Omental fat pad (tissue), 4 donors: Measurements from ENCODE around the gene SPTBN5. TPM values are rescaled to one million over a fixed set of nuclear protein-coding genes. Genes with fewer than 3 reads are reported as not detected.

ENCODE experiments used
- ATAC-seq: fragments of 150-250 bp; one replicate; pipeline ENCODE4 v1.9.1; 2016; ENCODE audit warnings: mild to moderate bottlenecking, moderate library complexity; ENCODE audit not compliant: low FRiP score
- DNase-seq: peaks from one replicate; pipeline ENCODE4 v3.0.0-alpha.2; 2019; ENCODE audit warnings: low spot score
- total RNA-seq, 4 donors: library from RNA; depleted of rRNA; stranded (reverse); fragments of >200 nt; gene quantifications; one replicate each; pipeline ENCODE4 v1.1.0, GENCODE V29; 2016
- TF ChIP-seq, protein P1 (sequence below), 3 donors: fragments of 450-650 bp; IDR thresholded peaks; one replicate each; pipeline ENCODE4 v1.5.1; 2016 to 2017; ENCODE audit warnings: antibody characterized with exemption in 3 of 3, mild to moderate bottlenecking in 3 of 3, moderate library complexity in 2 of 3

Gene SPTBN5
- total RNA-seq, 4 donors from 2014 or later = 0.19 to 3.8 (median 1.8) TPM

DNA sequence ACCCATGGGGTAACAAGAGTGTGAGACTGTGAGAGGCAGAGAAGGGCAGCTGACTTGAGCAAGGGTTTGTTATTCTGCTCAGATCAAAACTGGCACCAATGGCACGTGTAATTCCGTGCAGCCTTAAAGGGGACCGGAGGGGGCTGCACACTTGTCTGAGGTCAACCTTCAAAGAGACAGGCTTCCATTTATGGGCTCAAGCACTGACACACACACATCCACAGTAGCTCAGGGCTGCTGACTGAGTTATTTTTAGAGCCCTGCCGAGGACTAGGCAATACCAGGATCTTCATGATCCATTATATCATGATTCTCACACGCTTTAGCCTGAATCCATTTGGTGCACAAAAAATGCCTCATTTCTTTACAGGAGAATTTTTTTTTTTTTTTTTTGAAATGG lies 20.6 kb upstream of the SPTBN5 start:
- DNase-seq (no peak), ATAC-seq (no peak)
- TF ChIP-seq, protein P1, sequence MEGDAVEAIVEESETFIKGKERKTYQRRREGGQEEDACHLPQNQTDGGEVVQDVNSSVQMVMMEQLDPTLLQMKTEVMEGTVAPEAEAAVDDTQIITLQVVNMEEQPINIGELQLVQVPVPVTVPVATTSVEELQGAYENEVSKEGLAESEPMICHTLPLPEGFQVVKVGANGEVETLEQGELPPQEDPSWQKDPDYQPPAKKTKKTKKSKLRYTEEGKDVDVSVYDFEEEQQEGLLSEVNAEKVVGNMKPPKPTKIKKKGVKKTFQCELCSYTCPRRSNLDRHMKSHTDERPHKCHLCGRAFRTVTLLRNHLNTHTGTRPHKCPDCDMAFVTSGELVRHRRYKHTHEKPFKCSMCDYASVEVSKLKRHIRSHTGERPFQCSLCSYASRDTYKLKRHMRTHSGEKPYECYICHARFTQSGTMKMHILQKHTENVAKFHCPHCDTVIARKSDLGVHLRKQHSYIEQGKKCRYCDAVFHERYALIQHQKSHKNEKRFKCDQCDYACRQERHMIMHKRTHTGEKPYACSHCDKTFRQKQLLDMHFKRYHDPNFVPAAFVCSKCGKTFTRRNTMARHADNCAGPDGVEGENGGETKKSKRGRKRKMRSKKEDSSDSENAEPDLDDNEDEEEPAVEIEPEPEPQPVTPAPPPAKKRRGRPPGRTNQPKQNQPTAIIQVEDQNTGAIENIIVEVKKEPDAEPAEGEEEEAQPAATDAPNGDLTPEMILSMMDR (IDR thresholded peaks at IDR 0.05) = no peak

DNA sequence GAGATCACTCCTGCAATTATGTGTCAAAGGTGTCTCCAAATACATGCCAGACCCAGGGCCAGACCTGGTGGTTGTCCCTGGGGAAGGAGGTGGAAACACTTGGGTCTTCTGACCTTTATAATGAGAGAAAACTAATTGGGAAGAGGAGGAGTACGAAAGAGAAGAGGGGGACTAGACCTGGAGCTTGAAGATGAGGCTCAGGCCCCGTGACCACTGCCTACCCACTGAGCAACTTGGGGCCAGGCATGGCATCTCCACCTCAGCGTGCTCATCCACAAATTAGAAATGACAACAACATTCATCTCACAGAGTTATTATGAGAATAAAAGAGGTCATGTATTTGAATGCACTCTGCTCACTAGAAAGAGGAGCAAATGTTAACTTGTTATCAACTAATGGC lies 19.4 kb upstream of the SPTBN5 start:
- ATAC-seq (no peak), DNase-seq (no peak)
- TF ChIP-seq, protein P1 (IDR thresholded peaks at IDR 0.05) = no peak

DNA sequence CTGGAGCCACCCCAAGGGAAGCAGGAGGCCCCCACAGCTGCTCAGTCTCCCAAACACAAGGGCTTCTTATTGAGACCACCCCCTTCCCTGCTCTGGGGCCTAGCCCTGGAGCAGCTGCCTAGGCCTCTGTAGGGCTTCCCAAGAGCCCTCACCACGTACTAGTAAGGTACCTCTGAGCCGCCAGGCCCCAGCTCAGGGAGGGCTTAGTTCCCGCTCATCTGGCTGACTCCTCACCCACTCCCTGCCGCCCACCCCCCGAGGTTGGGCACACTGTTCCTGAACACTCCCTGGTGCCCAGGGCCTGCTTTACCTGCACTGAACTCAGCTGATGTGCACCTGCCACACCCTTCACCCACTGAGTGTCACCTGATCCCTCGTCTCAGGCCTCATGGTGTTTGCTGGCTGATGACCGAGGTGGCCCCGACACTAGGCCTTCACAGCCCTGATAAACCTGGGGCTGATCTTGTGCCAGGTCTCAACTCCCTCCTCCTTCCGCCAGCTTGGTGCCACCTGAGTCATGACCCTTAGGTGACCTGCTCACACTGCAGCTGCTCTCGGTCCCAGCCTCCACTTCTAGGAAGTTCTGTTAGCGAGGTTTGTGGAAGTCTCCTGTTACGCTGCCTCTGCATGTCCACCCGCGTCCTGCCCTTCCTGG lies 18.0 kb upstream of the SPTBN5 start:
- no peak for DNase-seq
- ATAC-seq = no peak
- TF ChIP-seq, protein P1 (IDR thresholded peaks at IDR 0.05) = no peak

DNA sequence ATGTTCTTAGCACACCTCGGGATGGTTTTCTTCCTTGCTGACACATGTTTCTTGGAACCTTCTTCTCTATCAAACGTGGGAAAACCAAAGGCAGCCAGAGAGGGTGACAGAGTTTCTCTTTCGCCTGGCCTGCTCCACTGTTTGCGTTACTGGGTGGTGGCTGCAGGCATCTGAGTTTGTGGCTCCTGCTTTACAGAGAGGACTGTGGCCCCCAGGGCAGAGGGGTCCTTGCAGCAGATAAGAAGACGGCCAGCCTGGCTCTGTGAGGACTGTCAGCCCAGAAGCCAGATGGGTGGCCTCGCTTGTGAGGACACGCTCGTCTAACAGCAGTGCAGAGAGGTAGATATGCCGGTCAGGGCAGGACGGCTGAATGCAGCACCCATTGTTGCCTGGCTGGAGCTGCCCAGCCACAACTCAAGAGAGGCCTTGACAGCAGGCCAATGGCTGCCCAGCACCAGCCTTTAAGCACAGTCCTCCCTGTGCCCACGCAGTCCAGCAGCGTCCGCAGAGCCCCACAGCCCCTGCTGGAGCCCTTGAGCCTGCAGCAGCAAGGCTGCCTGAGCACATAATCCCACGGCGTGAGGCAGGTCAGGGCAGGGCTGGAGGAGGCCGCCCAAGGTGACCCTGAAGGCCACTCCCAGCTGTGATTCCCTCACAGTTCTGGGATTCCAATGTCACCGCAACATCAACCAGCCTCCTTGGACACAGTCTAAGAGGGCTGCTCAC lies 15.0 kb upstream of the SPTBN5 start:
- ATAC-seq (no peak), DNase-seq (no peak)
- TF ChIP-seq, protein P1 (IDR thresholded peaks at IDR 0.05) = no peak

DNA sequence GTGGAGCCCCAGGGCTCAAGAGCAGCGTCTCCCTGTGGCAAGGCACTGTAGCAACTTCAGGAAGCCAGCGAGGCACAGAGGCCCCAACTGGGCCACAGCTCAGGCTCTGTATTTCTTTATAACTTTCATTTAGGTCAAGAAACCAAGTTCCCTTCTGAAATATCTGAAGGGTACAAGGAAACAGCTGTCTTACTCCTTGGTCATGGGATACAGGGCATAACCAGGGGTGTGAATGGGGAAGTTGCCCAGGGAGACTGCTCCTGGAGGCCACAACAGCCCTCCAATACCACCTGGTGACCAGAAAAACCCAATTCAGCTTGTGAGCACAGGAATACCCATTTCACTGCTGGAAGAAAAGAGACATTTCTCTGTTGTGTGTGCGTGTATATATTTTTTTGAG lies 13.3 kb upstream of the SPTBN5 start:
- ATAC-seq = no peak
- TF ChIP-seq, protein P1 (IDR thresholded peaks at IDR 0.05) = no peak

DNA sequence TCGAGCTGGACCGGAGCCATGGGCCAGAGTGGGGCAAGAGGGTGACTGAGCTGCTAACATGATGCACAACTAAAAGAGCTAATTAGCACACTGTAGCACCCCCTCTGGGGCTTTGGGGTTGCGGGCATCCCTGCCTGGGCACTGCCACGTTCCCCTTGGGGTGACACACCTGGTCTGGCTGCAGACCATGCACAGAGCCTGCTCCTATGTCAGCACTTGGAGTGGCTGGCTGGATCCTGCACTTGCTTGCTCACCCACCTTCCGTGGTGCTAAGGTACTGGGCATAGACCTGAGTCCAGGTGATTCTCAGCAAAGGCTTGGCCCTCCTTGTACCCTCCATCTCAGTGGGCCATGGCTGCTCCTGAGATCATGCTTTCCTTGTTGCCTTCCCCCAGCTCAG lies 12.8 kb upstream of the SPTBN5 start:
- DNase-seq = no peak
- ATAC-seq = no peak
- TF ChIP-seq, protein P1 (IDR thresholded peaks at IDR 0.05) = no peak

More for the DNA sequence above, 13.3 kb upstream of the SPTBN5 start:
- DNase-seq = no peak
